ENCODE results near the gene GPR149. TPM values are rescaled to one million over a fixed set of nuclear protein-coding genes. Genes with fewer than 3 reads are reported as not detected.

GPR149 gene, protein sequence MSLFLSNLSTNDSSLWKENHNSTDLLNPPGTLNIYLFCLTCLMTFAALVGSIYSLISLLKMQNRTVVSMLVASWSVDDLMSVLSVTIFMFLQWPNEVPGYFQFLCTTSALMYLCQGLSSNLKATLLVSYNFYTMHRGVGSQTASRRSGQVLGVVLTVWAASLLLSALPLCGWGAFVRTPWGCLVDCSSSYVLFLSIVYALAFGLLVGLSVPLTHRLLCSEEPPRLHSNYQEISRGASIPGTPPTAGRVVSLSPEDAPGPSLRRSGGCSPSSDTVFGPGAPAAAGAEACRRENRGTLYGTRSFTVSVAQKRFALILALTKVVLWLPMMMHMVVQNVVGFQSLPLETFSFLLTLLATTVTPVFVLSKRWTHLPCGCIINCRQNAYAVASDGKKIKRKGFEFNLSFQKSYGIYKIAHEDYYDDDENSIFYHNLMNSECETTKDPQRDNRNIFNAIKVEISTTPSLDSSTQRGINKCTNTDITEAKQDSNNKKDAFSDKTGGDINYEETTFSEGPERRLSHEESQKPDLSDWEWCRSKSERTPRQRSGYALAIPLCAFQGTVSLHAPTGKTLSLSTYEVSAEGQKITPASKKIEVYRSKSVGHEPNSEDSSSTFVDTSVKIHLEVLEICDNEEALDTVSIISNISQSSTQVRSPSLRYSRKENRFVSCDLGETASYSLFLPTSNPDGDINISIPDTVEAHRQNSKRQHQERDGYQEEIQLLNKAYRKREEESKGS
- not detected in 3 replicates for polyA plus RNA-seq
- not detected for polyA plus RNA-seq (2011; ENCODE audit: low read depth)
- polyA plus RNA-seq (2011; cell fraction: cytosol; rRNA removed): not detected in 2 replicates
- not detected in 2 replicates for polyA plus RNA-seq (2011; cell fraction: nucleus; rRNA removed)
- polyA plus RNA-seq (2012; ENCODE audit: low replicate concordance): not detected in 2 replicates
- not detected in 3 replicates for polyA minus RNA-seq
- polyA minus RNA-seq (2011; cell fraction: cytosol; rRNA and poly(A)+ RNA removed): not detected
- not detected in 2 replicates for polyA minus RNA-seq (2011; cell fraction: nucleus; rRNA and poly(A)+ RNA removed)

DNA sequence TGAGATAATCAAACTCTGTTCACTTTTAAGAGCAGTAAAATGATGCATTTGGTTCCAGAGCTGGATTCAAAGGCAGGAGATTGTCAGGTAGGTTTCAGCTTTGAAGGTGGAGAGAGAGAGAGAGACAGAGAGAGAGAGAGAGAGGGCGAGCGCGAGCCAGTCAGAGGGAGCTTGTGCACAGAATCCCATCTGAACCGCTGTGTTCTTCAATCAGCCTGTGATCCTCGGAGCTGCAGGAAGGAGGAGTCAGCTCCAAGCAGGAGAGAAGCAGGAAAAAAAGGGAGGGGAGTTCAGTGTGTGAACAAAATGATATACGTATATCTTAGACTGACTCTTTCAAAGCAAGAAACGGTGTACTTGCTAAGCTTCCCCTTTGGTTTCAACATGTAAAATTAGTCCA is at the start of gene GPR149:
Gene GPR149 (minus strand): TSS at position 177 of the 400 bp plus-strand sequence. CDS start 575 bp downstream, outside the sequence.
- Histone ChIP-seq H3K9me3 (ENCODE audit: control insufficient read depth, low read depth, low read length) (no peaks in the 10 kb centered on the region), H3K79me2 (ENCODE audit: control insufficient read depth, insufficient read depth, low read length) (no peaks in the 10 kb centered on the region), H3K9ac (ENCODE audit: control insufficient read depth, extremely low read depth, insufficient read depth, low read length) (no peak within 1 kb of the TSS), H3K4me2 (ENCODE audit: control insufficient read depth, extremely low read depth, insufficient read depth, low read depth, low read length) (no peak within 1 kb of the TSS), H3K9me1 (ENCODE audit: control insufficient read depth, extremely low read depth, insufficient read depth, low read length) (no peaks in the 10 kb centered on the region), H3K4me1 (ENCODE audit: control insufficient read depth, extremely low read depth, insufficient read depth, low read length) (no peaks in the 10 kb centered on the region), H3K36me3 (ENCODE audit: control insufficient read depth in 2 of 2, extremely low read depth in 1 of 2, insufficient read depth in 2 of 2, low read length in 2 of 2) (no peaks in the 10 kb centered on the region), H4K20me1 (ENCODE audit: control insufficient read depth, extremely low read depth, insufficient read depth, low read length) (no peaks in the 10 kb centered on the region), H2AFZ (ENCODE audit: control insufficient read depth, low read length) (no peak within 1 kb of the TSS), H3K4me3 (ENCODE audit: control insufficient read depth in 2 of 3, extremely low read depth in 1 of 3, insufficient read depth in 2 of 3, low read depth in 1 of 3, low read length in 3 of 3) (no peak within 1 kb of the TSS), H3K27me3 (ENCODE audit: control insufficient read depth, extremely low read depth, insufficient read depth, low read length) (peaks cover 25% of the 10 kb centered on the region), H3K27ac (ENCODE audit: control insufficient read depth, insufficient read depth, low read length) (no peak within 1 kb of the TSS)
- no peak for TF ChIP-seq EZH2 (IDR thresholded peaks at IDR 0.05; ENCODE audit: low read length)
- TF ChIP-seq, protein P1, sequence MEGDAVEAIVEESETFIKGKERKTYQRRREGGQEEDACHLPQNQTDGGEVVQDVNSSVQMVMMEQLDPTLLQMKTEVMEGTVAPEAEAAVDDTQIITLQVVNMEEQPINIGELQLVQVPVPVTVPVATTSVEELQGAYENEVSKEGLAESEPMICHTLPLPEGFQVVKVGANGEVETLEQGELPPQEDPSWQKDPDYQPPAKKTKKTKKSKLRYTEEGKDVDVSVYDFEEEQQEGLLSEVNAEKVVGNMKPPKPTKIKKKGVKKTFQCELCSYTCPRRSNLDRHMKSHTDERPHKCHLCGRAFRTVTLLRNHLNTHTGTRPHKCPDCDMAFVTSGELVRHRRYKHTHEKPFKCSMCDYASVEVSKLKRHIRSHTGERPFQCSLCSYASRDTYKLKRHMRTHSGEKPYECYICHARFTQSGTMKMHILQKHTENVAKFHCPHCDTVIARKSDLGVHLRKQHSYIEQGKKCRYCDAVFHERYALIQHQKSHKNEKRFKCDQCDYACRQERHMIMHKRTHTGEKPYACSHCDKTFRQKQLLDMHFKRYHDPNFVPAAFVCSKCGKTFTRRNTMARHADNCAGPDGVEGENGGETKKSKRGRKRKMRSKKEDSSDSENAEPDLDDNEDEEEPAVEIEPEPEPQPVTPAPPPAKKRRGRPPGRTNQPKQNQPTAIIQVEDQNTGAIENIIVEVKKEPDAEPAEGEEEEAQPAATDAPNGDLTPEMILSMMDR (optimal IDR thresholded peaks at IDR 0.05 in 1 of 3, IDR thresholded peaks at IDR 0.05 in 1 of 3, conservative IDR thresholded peaks at IDR 0.05 in 1 of 3; ENCODE audit: extremely low read depth in 1 of 3, insufficient read depth in 2 of 3, low read length in 3 of 3): peak in 1 of 3 experiments; percentile 41
- dilution Hi-C loops (cut with MboI; ENCODE audit: extremely low pct_ligation_motif_present, low sequenced_read_pairs): no loop called here
- FAIRE-seq (no peak), DNase-seq (ENCODE audit: low read depth, low spot score) (no peak)

DNA sequence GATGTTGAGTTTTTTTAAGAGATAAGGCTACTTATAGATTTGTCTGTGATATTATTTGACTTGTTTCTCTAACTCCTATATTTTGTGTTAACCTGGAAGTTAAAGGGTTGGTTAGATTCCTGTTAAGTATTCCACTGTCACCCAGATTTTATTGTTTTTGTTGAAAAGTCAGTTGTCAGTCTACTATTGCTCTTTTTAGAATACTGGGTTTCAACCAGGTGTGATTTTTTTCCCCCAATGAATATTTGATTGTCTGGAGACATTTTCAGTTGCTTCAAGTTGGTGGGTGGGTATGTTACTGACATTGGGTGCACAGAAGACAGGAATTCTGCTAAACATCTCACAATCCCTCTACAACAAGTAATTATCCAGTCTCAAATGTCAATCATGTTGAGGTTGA is 43.8 kb upstream of the GPR149 start:
- no peak for FAIRE-seq
- Histone ChIP-seq H3K9me1 (ENCODE audit: control insufficient read depth, extremely low read depth, insufficient read depth, low read length) (no peaks in the 10 kb centered on the region), H2AFZ (ENCODE audit: control insufficient read depth, low read length) (no peak overlapping the region), H3K4me2 (ENCODE audit: control insufficient read depth, extremely low read depth, insufficient read depth, low read depth, low read length) (no peak overlapping the region), H3K4me3 (ENCODE audit: control insufficient read depth in 2 of 3, extremely low read depth in 1 of 3, insufficient read depth in 2 of 3, low read depth in 1 of 3, low read length in 3 of 3) (no peak overlapping the region), H3K9ac (ENCODE audit: control insufficient read depth, extremely low read depth, insufficient read depth, low read length) (no peak overlapping the region), H4K20me1 (ENCODE audit: control insufficient read depth, extremely low read depth, insufficient read depth, low read length) (no peaks in the 10 kb centered on the region), H3K9me3 (ENCODE audit: control insufficient read depth, low read depth, low read length) (peaks cover 2% of the 10 kb centered on the region), H3K4me1 (ENCODE audit: control insufficient read depth, extremely low read depth, insufficient read depth, low read length) (no peaks in the 10 kb centered on the region), H3K27me3 (ENCODE audit: control insufficient read depth, extremely low read depth, insufficient read depth, low read length) (no peaks in the 10 kb centered on the region), H3K27ac (ENCODE audit: control insufficient read depth, insufficient read depth, low read length) (no peak overlapping the region), H3K36me3 (ENCODE audit: control insufficient read depth in 2 of 2, extremely low read depth in 1 of 2, insufficient read depth in 2 of 2, low read length in 2 of 2) (no peaks in the 10 kb centered on the region), H3K79me2 (ENCODE audit: control insufficient read depth, insufficient read depth, low read length) (no peaks in the 10 kb centered on the region)
- no peak for DNase-seq (ENCODE audit: low read depth, low spot score)
- no peak for TF ChIP-seq EZH2 (IDR thresholded peaks at IDR 0.05; ENCODE audit: low read length)
- TF ChIP-seq, protein P1 (optimal IDR thresholded peaks at IDR 0.05 in 1 of 3, IDR thresholded peaks at IDR 0.05 in 1 of 3, conservative IDR thresholded peaks at IDR 0.05 in 1 of 3; ENCODE audit: extremely low read depth in 1 of 3, insufficient read depth in 2 of 3, low read length in 3 of 3): no peak
- dilution Hi-C loops (cut with MboI; ENCODE audit: extremely low pct_ligation_motif_present, low sequenced_read_pairs): no loop called here

Data from keratinocyte (primary cell).